HCEC 1CT (cell line): ENCODE data around the gene LRRK2.
A peak's percentile ranks its signal among the peaks of the same experiment; 100 is the strongest.
"Not testable (repeated sequence)": the region's sequence is repeated elsewhere in the genome, so short reads cannot be mapped to it uniquely, and the experiment has no call there.

Experiments
- DNase-seq: peaks from one replicate; pipeline ENCODE4 v3.0.0-alpha.2; 2017

The LRRK2 gene

GRCh38 chr12:40215982-40216381, 8.8 kb upstream of the LRRK2 start:
- peak; percentile 65 for DNase-seq

- peak; percentile 13 for DNase-seq
These were observed 8.1 kb upstream of the LRRK2 start for GRCh38 chr12:40216516-40217288.

GRCh38 chr12:40219760-40220159, 5.0 kb upstream of the LRRK2 start:
- DNase-seq = no peak

GRCh38 chr12:40222247-40222646, 2.5 kb upstream of the LRRK2 start:
- DNase-seq = peak; percentile 63

- DNase-seq = no peak
These were observed 1.2 kb upstream of the LRRK2 start for GRCh38 chr12:40223646-40224045.

- peak; percentile 12 for DNase-seq
These were observed 663 bp downstream of the LRRK2 start for GRCh38 chr12:40225337-40225983.

GRCh38 chr12:40225984-40226602, 1.3 kb downstream of the LRRK2 start:
- no peak for DNase-seq

- DNase-seq = peak; percentile 89
These were observed 1.9 kb downstream of the LRRK2 start for GRCh38 chr12:40226705-40227104.

- no peak for DNase-seq
These were observed 2.6 kb downstream of the LRRK2 start for GRCh38 chr12:40227447-40227846.

GRCh38 chr12:40228727-40229126, 3.9 kb downstream of the LRRK2 start:
- no peak for DNase-seq

GRCh38 chr12:40229690-40230651, 5.2 kb downstream of the LRRK2 start:
- DNase-seq = no peak

- DNase-seq = no peak
These were observed 7.8 kb downstream of the LRRK2 start for GRCh38 chr12:40232602-40233001.

GRCh38 chr12:40233741-40234367, 9.1 kb downstream of the LRRK2 start:
- DNase-seq = no peak

- no peak for DNase-seq
These were observed 11.6 kb downstream of the LRRK2 start for GRCh38 chr12:40236357-40236850.

- DNase-seq = peak; percentile 25
These were observed 13.6 kb downstream of the LRRK2 start for GRCh38 chr12:40238266-40238902.

GRCh38 chr12:40238979-40239378, 14.2 kb downstream of the LRRK2 start:
- no peak for DNase-seq

- no peak for DNase-seq
These were observed 16.0 kb downstream of the LRRK2 start for GRCh38 chr12:40240779-40241178.

- no peak for DNase-seq
These were observed 16.9 kb downstream of the LRRK2 start for GRCh38 chr12:40241741-40242140.

- DNase-seq = not testable (repeated sequence)
These were observed 19.8 kb downstream of the LRRK2 start for GRCh38 chr12:40244526-40245156.

GRCh38 chr12:40248034-40248433, 23.2 kb downstream of the LRRK2 start:
- DNase-seq = no peak
